IMR-90 (cell line): Measurements from ENCODE around the gene IVL. TPM values are rescaled to one million over a fixed set of nuclear protein-coding genes. Genes with fewer than 3 reads are reported as not detected.

ENCODE experiments used
- ATAC-seq: fragments of 200-7000 bp; cut with Tn5 transposase; 2 replicates; pipeline ENCODE4 v1.9.1; 2020; ENCODE audit warnings: low read depth, mild to moderate bottlenecking, moderate library complexity
- BruUV-seq: library from RNA; stranded (reverse); fragments of 400-500 nt; replicated peaks from 2 replicates; lab custom pipeline; 2021; lab: Mats Ljungman, UMichigan
- CTCF ChIA-PET: fragments of 300-600 bp; formaldehyde crosslinking; extraction: SDS; loops from one replicate; lab custom pipeline; 2021; ENCODE audit warnings: antibody characterized with exemption; lab: Yijun Ruan, JAX
- POLR2A ChIA-PET: fragments of 300-600 bp; sonication (Branson Sonifier 250); formaldehyde crosslinking; loops from one replicate; lab custom pipeline; 2022; ENCODE audit warnings: antibody characterized with exemption; ENCODE audit not compliant: unreplicated experiment; lab: Charles Lee
- DNase-seq: peaks from one replicate; pipeline ENCODE4 v3.0.0; 2013
- H2AFZ ChIP-seq: replicated peaks from 2 replicates; pipeline ENCODE3; 2013; ENCODE audit warnings: low read length, mild to moderate bottlenecking; ENCODE audit not compliant: poor library complexity
- H2AK5ac ChIP-seq: 2 replicates; pipeline ENCODE4 v1.6.1; 2013; ENCODE audit warnings: low read depth, low read length, inconsistent platforms
- H2AK9ac ChIP-seq: replicated peaks from 2 replicates; pipeline ENCODE3; 2013; ENCODE audit warnings: mild to moderate bottlenecking, low read depth, low read length, moderate library complexity; ENCODE audit not compliant: poor library complexity
- H2BK120ac ChIP-seq: 2 replicates; pipeline ENCODE4 v1.6.1; 2013; ENCODE audit warnings: low read depth, low read length, inconsistent platforms
- H2BK15ac ChIP-seq: 3 replicates; pipeline ENCODE4 v1.6.1; 2013; ENCODE audit warnings: low read depth, low read length, inconsistent platforms
- H2BK20ac ChIP-seq: 2 replicates; pipeline ENCODE4 v1.6.1; 2013; ENCODE audit warnings: low read depth, mild to moderate bottlenecking, inconsistent platforms, low read length, moderate library complexity
- H2BK5ac ChIP-seq: 2 replicates; pipeline ENCODE4 v1.6.1; 2013; ENCODE audit warnings: mild to moderate bottlenecking, low read depth, low read length, inconsistent platforms; ENCODE audit not compliant: poor library complexity, severe bottlenecking
- H3K14ac ChIP-seq: replicated peaks from 2 replicates; pipeline ENCODE4 v1.6.1; 2013; ENCODE audit warnings: low read depth, low read length, inconsistent platforms
- H3K18ac ChIP-seq: 2 replicates; pipeline ENCODE4 v1.6.1; 2013; ENCODE audit warnings: low read depth, low read length, control low read depth
- H3K23ac ChIP-seq: 2 replicates; pipeline ENCODE4 v1.6.1; 2013; ENCODE audit warnings: low read depth, low read length, inconsistent platforms
- H3K27ac ChIP-seq: 2 replicates; pipeline ENCODE4 v1.5.1; 2013; ENCODE audit warnings: mild to moderate bottlenecking, control low read depth, low read length; ENCODE audit not compliant: insufficient read depth
- H3K27me3 ChIP-seq: 2 replicates; pipeline ENCODE4 v1.6.1; 2013; ENCODE audit warnings: low read length; ENCODE audit not compliant: control insufficient read depth, insufficient read depth
- H3K36me3 ChIP-seq: 2 replicates; pipeline ENCODE4 v1.6.1; 2013; ENCODE audit warnings: low read length, mixed read lengths; ENCODE audit not compliant: control insufficient read depth, insufficient read depth
- H3K4ac ChIP-seq: 2 replicates; pipeline ENCODE4 v1.6.1; 2013; ENCODE audit warnings: low read depth, low read length, inconsistent platforms
- H3K4me1 ChIP-seq: 2 replicates; pipeline ENCODE4 v1.6.1; 2013; ENCODE audit warnings: low read length, mixed read lengths; ENCODE audit not compliant: control insufficient read depth, insufficient read depth
- H3K4me2 ChIP-seq: 2 replicates; pipeline ENCODE4 v1.6.1; 2013; ENCODE audit warnings: low read depth, mild to moderate bottlenecking, control low read depth, low read length, moderate library complexity
- H3K4me3 ChIP-seq: 2 replicates; pipeline ENCODE4 v1.5.1; 2013; ENCODE audit warnings: low read depth, mild to moderate bottlenecking, control low read depth, low read length, moderate library complexity; ENCODE audit not compliant: insufficient read depth
- H3K56ac ChIP-seq: 2 replicates; pipeline ENCODE4 v1.6.1; 2013; ENCODE audit warnings: low read length, inconsistent platforms; ENCODE audit not compliant: insufficient read depth; ENCODE audit errors: extremely low read depth
- H3K79me1 ChIP-seq, 2 experiments: 2 replicates each; pipeline ENCODE4 v1.6.1; 2013; ENCODE audit warnings: low read length in 2 of 2, inconsistent platforms in 1 of 2, low read depth in 1 of 2
- H3K9ac ChIP-seq: 2 replicates; pipeline ENCODE4 v1.6.1; 2013; ENCODE audit warnings: low read depth, low read length, control low read depth
- H3K9me1 ChIP-seq: 2 replicates; pipeline ENCODE4 v1.6.1; 2013; ENCODE audit warnings: low read length, inconsistent platforms; ENCODE audit not compliant: insufficient read depth
- H3K9me3 ChIP-seq: 2 replicates; pipeline ENCODE4 v1.6.1; 2013; ENCODE audit warnings: low read length; ENCODE audit not compliant: control insufficient read depth, insufficient read depth
- H4K20me1 ChIP-seq: 2 replicates; pipeline ENCODE4 v1.6.1; 2013; ENCODE audit warnings: low read length, inconsistent platforms; ENCODE audit not compliant: insufficient read depth
- H4K5ac ChIP-seq: 2 replicates; pipeline ENCODE4 v1.6.1; 2013; ENCODE audit warnings: mild to moderate bottlenecking, low read depth, low read length, control low read depth
- H4K8ac ChIP-seq, 2 experiments: 2 replicates each; pipeline ENCODE4 v1.6.1; 2013; ENCODE audit warnings: low read depth in 2 of 2, low read length in 2 of 2, control low read depth in 1 of 2, inconsistent platforms in 1 of 2
- H4K91ac ChIP-seq: 2 replicates; pipeline ENCODE4 v1.6.1; 2013; ENCODE audit warnings: low read depth, low read length, inconsistent platforms; ENCODE audit not compliant: insufficient read depth
- CEBPB ChIP-seq: IDR thresholded peaks from 2 replicates; pipeline ENCODE4 v1.6.1; 2012; ENCODE audit warnings: low read depth, low read length, improper control_type of control experiment
- MAZ ChIP-seq: IDR thresholded peaks from 2 replicates; pipeline ENCODE4 v1.6.1; 2012; ENCODE audit warnings: low read depth, mild to moderate bottlenecking, low read length, improper control_type of control experiment, moderate library complexity, borderline replicate concordance
- dilution Hi-C: fragments of 300-500 bp; cut with HindIII; formaldehyde crosslinking; loops from one replicate; pipeline ENCODE4 v1.14.3; 2018; ENCODE audit warnings: low sequenced_read_pairs; ENCODE audit not compliant: unreplicated experiment
- in situ Hi-C: fragments of 300-500 bp; cut with MboI; formaldehyde crosslinking; loops from 3 replicates; pipeline ENCODE4 v1.14.3; 2019; ENCODE audit warnings: low sequenced_read_pairs, inconsistent platforms, mixed read lengths
- intact Hi-C: fragments of 100-400 bp; cut with micrococcal nuclease; formaldehyde crosslinking; loops from 2 replicates; pipeline ENCODE4 v1.10.0; 2022
- polyA plus RNA-seq, 3 experiments: library from polyadenylated mRNA; depleted of rRNA; stranded (reverse); fragments of >200 nt; gene quantifications; 2 replicates each; pipeline ENCODE4 v1.2.3, GENCODE V29; 2012; ENCODE audit warnings: low replicate concordance in 1 of 3
- total RNA-seq: library from RNA; depleted of rRNA; stranded (reverse); fragments of >200 nt; gene quantifications from 2 replicates; pipeline ENCODE4 v1.2.3, GENCODE V29; 2012

The IVL gene
- total and polyA plus RNA-seq, 2 of the 4 experiments (the other 2 are of a cell fraction) = not detected

- in situ Hi-C loops (no loop called here), intact Hi-C loops (no loop called here)
- no peak overlapping the region for H3K56ac ChIP-seq
Measured at GRCh38 chr1:152864443-152864842, 43.9 kb upstream of the IVL start.

More at GRCh38 chr1:152864443-152864842, 43.9 kb upstream of the IVL start:
- Histone ChIP-seq H3K4me2 (no peak overlapping the region), H2BK120ac (no peak overlapping the region), H3K18ac (no peak overlapping the region), H3K14ac (no peak overlapping the region), H3K4me3 (no peak overlapping the region), H2AFZ (no peak overlapping the region), H3K79me1 (no peaks in the 10 kb centered on the region), H4K20me1 (no peaks in the 10 kb centered on the region), H4K5ac (no peak overlapping the region), H3K4ac (no peak overlapping the region), H2AK9ac (no peak overlapping the region), H3K23ac (no peak overlapping the region), H3K9ac (no peak overlapping the region), H3K27ac (no peak overlapping the region), H3K4me1 (no peaks in the 10 kb centered on the region), H3K36me3 (no peaks in the 10 kb centered on the region), H2BK20ac (no peak overlapping the region), H4K8ac (no peak overlapping the region), H4K91ac (no peak overlapping the region), H3K27me3 (no peaks in the 10 kb centered on the region), H2BK5ac (no peak overlapping the region), H2BK15ac (no peak overlapping the region), H2AK5ac (no peak overlapping the region), H3K9me1 (no peaks in the 10 kb centered on the region), H3K9me3 (no peaks in the 10 kb centered on the region)
- no peak for TF ChIP-seq MAZ
- no peak for TF ChIP-seq CEBPB
- ChIA-PET POLR2A (no interaction called here), CTCF (no interaction called here)
- dilution Hi-C loops = no loop called here
- DNase-seq = no peak
- no TSS peak for BruUV-seq
- ATAC-seq = no peak
